IMR-90 (cell line): ENCODE measurements around the gene PIP5K1C. TPM values are rescaled to one million over a fixed set of nuclear protein-coding genes. Genes with fewer than 3 reads are reported as not detected.

Experiments
- ATAC-seq: fragments of 200-7000 bp; cut with Tn5 transposase; 2 replicates; pipeline ENCODE4 v1.9.1; 2020; ENCODE audit warnings: low read depth, mild to moderate bottlenecking, moderate library complexity
- BruUV-seq: library from RNA; stranded (reverse); fragments of 400-500 nt; replicated peaks from 2 replicates; lab custom pipeline; 2021; lab: Mats Ljungman, UMichigan
- CTCF ChIA-PET: fragments of 300-600 bp; formaldehyde crosslinking; extraction: SDS; loops from one replicate; lab custom pipeline; 2021; ENCODE audit warnings: antibody characterized with exemption; lab: Yijun Ruan, JAX
- POLR2A ChIA-PET: fragments of 300-600 bp; sonication (Branson Sonifier 250); formaldehyde crosslinking; loops from one replicate; lab custom pipeline; 2022; ENCODE audit warnings: antibody characterized with exemption; ENCODE audit not compliant: unreplicated experiment; lab: Charles Lee
- DNase-seq: peaks from one replicate; pipeline ENCODE4 v3.0.0; 2013
- H2AFZ ChIP-seq: replicated peaks from 2 replicates; pipeline ENCODE3; 2013; ENCODE audit warnings: low read length, mild to moderate bottlenecking; ENCODE audit not compliant: poor library complexity
- H2AK5ac ChIP-seq: 2 replicates; pipeline ENCODE4 v1.6.1; 2013; ENCODE audit warnings: low read depth, low read length, inconsistent platforms
- H2AK9ac ChIP-seq: replicated peaks from 2 replicates; pipeline ENCODE3; 2013; ENCODE audit warnings: mild to moderate bottlenecking, low read depth, low read length, moderate library complexity; ENCODE audit not compliant: poor library complexity
- H2BK120ac ChIP-seq: 2 replicates; pipeline ENCODE4 v1.6.1; 2013; ENCODE audit warnings: low read depth, low read length, inconsistent platforms
- H2BK15ac ChIP-seq: 3 replicates; pipeline ENCODE4 v1.6.1; 2013; ENCODE audit warnings: low read depth, low read length, inconsistent platforms
- H2BK20ac ChIP-seq: 2 replicates; pipeline ENCODE4 v1.6.1; 2013; ENCODE audit warnings: low read depth, mild to moderate bottlenecking, inconsistent platforms, low read length, moderate library complexity
- H2BK5ac ChIP-seq: 2 replicates; pipeline ENCODE4 v1.6.1; 2013; ENCODE audit warnings: mild to moderate bottlenecking, low read depth, low read length, inconsistent platforms; ENCODE audit not compliant: poor library complexity, severe bottlenecking
- H3K14ac ChIP-seq: replicated peaks from 2 replicates; pipeline ENCODE4 v1.6.1; 2013; ENCODE audit warnings: low read depth, low read length, inconsistent platforms
- H3K18ac ChIP-seq: 2 replicates; pipeline ENCODE4 v1.6.1; 2013; ENCODE audit warnings: low read depth, low read length, control low read depth
- H3K23ac ChIP-seq: 2 replicates; pipeline ENCODE4 v1.6.1; 2013; ENCODE audit warnings: low read depth, low read length, inconsistent platforms
- H3K27ac ChIP-seq: 2 replicates; pipeline ENCODE4 v1.5.1; 2013; ENCODE audit warnings: mild to moderate bottlenecking, control low read depth, low read length; ENCODE audit not compliant: insufficient read depth
- H3K27me3 ChIP-seq: 2 replicates; pipeline ENCODE4 v1.6.1; 2013; ENCODE audit warnings: low read length; ENCODE audit not compliant: control insufficient read depth, insufficient read depth
- H3K36me3 ChIP-seq: 2 replicates; pipeline ENCODE4 v1.6.1; 2013; ENCODE audit warnings: low read length, mixed read lengths; ENCODE audit not compliant: control insufficient read depth, insufficient read depth
- H3K4ac ChIP-seq: 2 replicates; pipeline ENCODE4 v1.6.1; 2013; ENCODE audit warnings: low read depth, low read length, inconsistent platforms
- H3K4me1 ChIP-seq: 2 replicates; pipeline ENCODE4 v1.6.1; 2013; ENCODE audit warnings: low read length, mixed read lengths; ENCODE audit not compliant: control insufficient read depth, insufficient read depth
- H3K4me2 ChIP-seq: 2 replicates; pipeline ENCODE4 v1.6.1; 2013; ENCODE audit warnings: low read depth, mild to moderate bottlenecking, control low read depth, low read length, moderate library complexity
- H3K4me3 ChIP-seq: 2 replicates; pipeline ENCODE4 v1.5.1; 2013; ENCODE audit warnings: low read depth, mild to moderate bottlenecking, control low read depth, low read length, moderate library complexity; ENCODE audit not compliant: insufficient read depth
- H3K56ac ChIP-seq: 2 replicates; pipeline ENCODE4 v1.6.1; 2013; ENCODE audit warnings: low read length, inconsistent platforms; ENCODE audit not compliant: insufficient read depth; ENCODE audit errors: extremely low read depth
- H3K79me1 ChIP-seq, 2 experiments: 2 replicates each; pipeline ENCODE4 v1.6.1; 2013; ENCODE audit warnings: low read length in 2 of 2, inconsistent platforms in 1 of 2, low read depth in 1 of 2
- H3K9ac ChIP-seq: 2 replicates; pipeline ENCODE4 v1.6.1; 2013; ENCODE audit warnings: low read depth, low read length, control low read depth
- H3K9me1 ChIP-seq: 2 replicates; pipeline ENCODE4 v1.6.1; 2013; ENCODE audit warnings: low read length, inconsistent platforms; ENCODE audit not compliant: insufficient read depth
- H3K9me3 ChIP-seq: 2 replicates; pipeline ENCODE4 v1.6.1; 2013; ENCODE audit warnings: low read length; ENCODE audit not compliant: control insufficient read depth, insufficient read depth
- H4K20me1 ChIP-seq: 2 replicates; pipeline ENCODE4 v1.6.1; 2013; ENCODE audit warnings: low read length, inconsistent platforms; ENCODE audit not compliant: insufficient read depth
- H4K5ac ChIP-seq: 2 replicates; pipeline ENCODE4 v1.6.1; 2013; ENCODE audit warnings: mild to moderate bottlenecking, low read depth, low read length, control low read depth
- H4K8ac ChIP-seq, 2 experiments: 2 replicates each; pipeline ENCODE4 v1.6.1; 2013; ENCODE audit warnings: low read depth in 2 of 2, low read length in 2 of 2, control low read depth in 1 of 2, inconsistent platforms in 1 of 2
- H4K91ac ChIP-seq: 2 replicates; pipeline ENCODE4 v1.6.1; 2013; ENCODE audit warnings: low read depth, low read length, inconsistent platforms; ENCODE audit not compliant: insufficient read depth
- BHLHE40 ChIP-seq: fragments of 150-350 bp; IDR thresholded peaks from 2 replicates; pipeline ENCODE4 v1.6.1; 2016; ENCODE audit warnings: mild to moderate bottlenecking, low read depth, low read length
- MAFK ChIP-seq: IDR thresholded peaks from 2 replicates; pipeline ENCODE4 v1.6.1; 2012; ENCODE audit warnings: low read depth, low read length, improper control_type of control experiment
- MXI1 ChIP-seq: IDR thresholded peaks from 2 replicates; pipeline ENCODE4 v1.6.1; 2012; ENCODE audit warnings: low read depth, mild to moderate bottlenecking, low read length, moderate library complexity, borderline replicate concordance
- RAD21 ChIP-seq: IDR thresholded peaks from 2 replicates; pipeline ENCODE4 v1.6.1; 2012; ENCODE audit warnings: low read length, improper control_type of control experiment
- SMC3 ChIP-seq: fragments of 150-350 bp; IDR thresholded peaks from 2 replicates; pipeline ENCODE4 v1.6.1; 2016; ENCODE audit warnings: low read depth, mild to moderate bottlenecking, antibody characterized with exemption, low read length, moderate library complexity
- WGBS, 2 experiments: methylation state at CpG; one replicate each; pipeline versions ENCODE4 v1.1.5 to v1.1.7; 2013; ENCODE audit warnings: missing lambda C conversion rate in 2 of 2; ENCODE audit not compliant: insufficient read length in 1 of 2; ENCODE audit errors: extremely low coverage in 2 of 2; 5-methylcytosine and 5-hydroxymethylcytosine counted together
- dilution Hi-C: fragments of 300-500 bp; cut with HindIII; formaldehyde crosslinking; loops from one replicate; pipeline ENCODE4 v1.14.3; 2018; ENCODE audit warnings: low sequenced_read_pairs; ENCODE audit not compliant: unreplicated experiment
- in situ Hi-C: fragments of 300-500 bp; cut with MboI; formaldehyde crosslinking; loops from 3 replicates; pipeline ENCODE4 v1.14.3; 2019; ENCODE audit warnings: low sequenced_read_pairs, inconsistent platforms, mixed read lengths
- intact Hi-C: fragments of 100-400 bp; cut with micrococcal nuclease; formaldehyde crosslinking; loops from 2 replicates; pipeline ENCODE4 v1.10.0; 2022
- polyA plus RNA-seq, 3 experiments: library from polyadenylated mRNA; depleted of rRNA; stranded (reverse); fragments of >200 nt; gene quantifications; 2 replicates each; pipeline ENCODE4 v1.2.3, GENCODE V29; 2012; ENCODE audit warnings: low replicate concordance in 1 of 3
- total RNA-seq: library from RNA; depleted of rRNA; stranded (reverse); fragments of >200 nt; gene quantifications from 2 replicates; pipeline ENCODE4 v1.2.3, GENCODE V29; 2012
- TF ChIP-seq, protein P1 (sequence below): conservative IDR thresholded peaks from 2 replicates; pipeline ENCODE4 v1.5.1; 2012; ENCODE audit warnings: mild to moderate bottlenecking, low read depth, low read length, improper control_type of control experiment

Gene PIP5K1C
- total and polyA plus RNA-seq, 2 of the 4 experiments (the other 2 are of a cell fraction), result 13.6 to 23.3 TPM

DNA sequence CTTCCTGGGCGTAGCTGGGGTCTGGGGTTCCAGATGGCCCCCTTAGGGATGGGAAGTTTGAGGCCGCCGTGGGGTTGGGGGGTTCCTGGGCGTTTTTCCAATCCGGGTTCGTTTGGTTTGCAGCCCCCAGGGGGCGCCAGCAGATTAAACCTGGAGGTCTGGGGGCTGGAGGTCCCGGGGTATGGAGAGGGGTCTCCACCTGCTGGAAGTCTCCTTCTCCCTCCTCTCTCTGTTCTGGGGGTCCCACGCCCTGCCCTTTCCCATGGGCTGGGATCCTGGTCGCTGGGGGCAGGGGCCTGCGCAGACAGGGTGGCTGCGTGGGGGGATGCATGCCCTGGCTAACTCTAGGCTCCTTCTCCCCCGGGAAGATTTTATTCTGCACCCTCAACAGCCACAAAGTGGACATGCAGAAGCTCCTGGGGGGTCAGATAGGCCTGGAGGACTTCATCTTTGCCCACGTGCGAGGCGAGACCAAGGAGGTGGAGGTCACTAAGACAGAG lies 114.1 kb downstream of the PIP5K1C start:
- Histone ChIP-seq H3K4me1 (no peaks in the 10 kb centered on the region), H3K9ac (no peak overlapping the region), H3K27me3 (peaks cover 11% of the 10 kb centered on the region), H3K9me3 (no peaks in the 10 kb centered on the region), H3K56ac (no peak overlapping the region), H2BK120ac (no peak overlapping the region), H4K5ac (no peak overlapping the region), H3K36me3 (no peaks in the 10 kb centered on the region), H3K79me1 (no peaks in the 10 kb centered on the region), H2AFZ (peak overlapping the region; percentile 49), H4K8ac (no peak overlapping the region), H2BK5ac (no peak overlapping the region), H3K4me3 (no peak overlapping the region), H3K14ac (no peak overlapping the region), H3K4me2 (0 out of 2 replicates have a peak overlapping the region, but pooled peaks have one; percentile 42), H3K9me1 (no peaks in the 10 kb centered on the region), H3K27ac (no peak overlapping the region), H3K4ac (no peak overlapping the region), H2BK20ac (no peak overlapping the region), H4K91ac (no peak overlapping the region), H4K20me1 (no peaks in the 10 kb centered on the region), H3K18ac (no peak overlapping the region), H3K23ac (no peak overlapping the region), H2AK9ac (no peak overlapping the region), H2AK5ac (no peak overlapping the region), H2BK15ac (no peak overlapping the region)
- BruUV-seq, result no TSS peak
- DNase-seq (no peak), ATAC-seq (0 out of 2 replicates have a peak, but pooled peaks have one; percentile 14)
- ChIA-PET POLR2A (no interaction called here), CTCF (no interaction called here)
- in situ Hi-C loops (no loop called here), intact Hi-C loops (no loop called here), dilution Hi-C loops (no loop called here)
- WGBS, 2 experiments, result 7% methylated on average over 3 of the region's 16 CpGs; no CpG with 5 or more reads in 1 of the 2 experiments
- TF ChIP-seq MXI1, result no peak
- TF ChIP-seq SMC3, result peak; percentile 21; the same call in 1 of the 2 replicates
- no peak for TF ChIP-seq MAFK
- no peak for TF ChIP-seq BHLHE40
- TF ChIP-seq RAD21, result 0 out of 2 replicates have a peak, but pooled peaks have one; percentile 12
- TF ChIP-seq, protein P1, sequence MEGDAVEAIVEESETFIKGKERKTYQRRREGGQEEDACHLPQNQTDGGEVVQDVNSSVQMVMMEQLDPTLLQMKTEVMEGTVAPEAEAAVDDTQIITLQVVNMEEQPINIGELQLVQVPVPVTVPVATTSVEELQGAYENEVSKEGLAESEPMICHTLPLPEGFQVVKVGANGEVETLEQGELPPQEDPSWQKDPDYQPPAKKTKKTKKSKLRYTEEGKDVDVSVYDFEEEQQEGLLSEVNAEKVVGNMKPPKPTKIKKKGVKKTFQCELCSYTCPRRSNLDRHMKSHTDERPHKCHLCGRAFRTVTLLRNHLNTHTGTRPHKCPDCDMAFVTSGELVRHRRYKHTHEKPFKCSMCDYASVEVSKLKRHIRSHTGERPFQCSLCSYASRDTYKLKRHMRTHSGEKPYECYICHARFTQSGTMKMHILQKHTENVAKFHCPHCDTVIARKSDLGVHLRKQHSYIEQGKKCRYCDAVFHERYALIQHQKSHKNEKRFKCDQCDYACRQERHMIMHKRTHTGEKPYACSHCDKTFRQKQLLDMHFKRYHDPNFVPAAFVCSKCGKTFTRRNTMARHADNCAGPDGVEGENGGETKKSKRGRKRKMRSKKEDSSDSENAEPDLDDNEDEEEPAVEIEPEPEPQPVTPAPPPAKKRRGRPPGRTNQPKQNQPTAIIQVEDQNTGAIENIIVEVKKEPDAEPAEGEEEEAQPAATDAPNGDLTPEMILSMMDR, result peak; percentile 34
